Measurements from ENCODE around the gene EIF4A2.

Gene EIF4A2

GRCh38 chr3:186783058-186783730 lies at the start of gene EIF4A2:
TSS of gene EIF4A2 (plus strand) at chr3:186783577. CDS start at chr3:186783611, 34 bp downstream.
- peak within 1 kb of the TSS; percentile 90 for H3K4me3 ChIP-seq (ENCODE audit: low read depth, low read length)
- H3K27ac ChIP-seq (ENCODE audit: low read depth, low read length) = peak within 1 kb of the TSS; percentile 99
- peaks cover 45% of the 10 kb centered on the region for H3K36me3 ChIP-seq (ENCODE audit: control insufficient read depth, insufficient read depth, low read length)
- peak within 1 kb of the TSS; percentile 99 for H3K9ac ChIP-seq (ENCODE audit: low read depth, low read length)
- H3K27me3 ChIP-seq (ENCODE audit: control insufficient read depth, insufficient read depth, low read length) = no peaks in the 10 kb centered on the region
- peaks cover 16% of the 10 kb centered on the region; the same call in 1 of the 2 replicates for H3K4me1 ChIP-seq (ENCODE audit: control insufficient read depth, insufficient read depth, low read length)
- no peaks in the 10 kb centered on the region; the same call in 1 of the 2 replicates for H3K9me3 ChIP-seq (ENCODE audit: control insufficient read depth, insufficient read depth, low read length)

- Histone ChIP-seq H3K9me3 (ENCODE audit: control insufficient read depth, insufficient read depth, low read length) (no peaks in the 10 kb centered on the region), H3K9ac (ENCODE audit: low read depth, low read length) (no peak overlapping the region), H3K27me3 (ENCODE audit: control insufficient read depth, insufficient read depth, low read length) (no peaks in the 10 kb centered on the region), H3K4me3 (ENCODE audit: low read depth, low read length) (no peak overlapping the region), H3K36me3 (ENCODE audit: control insufficient read depth, insufficient read depth, low read length) (no peaks in the 10 kb centered on the region), H3K4me1 (ENCODE audit: control insufficient read depth, insufficient read depth, low read length) (peaks cover 13% of the 10 kb centered on the region), H3K27ac (ENCODE audit: low read depth, low read length) (no peak overlapping the region)
These were observed 40.6 kb upstream of the EIF4A2 start for GRCh38 chr3:186742618-186743380.

DNA sequence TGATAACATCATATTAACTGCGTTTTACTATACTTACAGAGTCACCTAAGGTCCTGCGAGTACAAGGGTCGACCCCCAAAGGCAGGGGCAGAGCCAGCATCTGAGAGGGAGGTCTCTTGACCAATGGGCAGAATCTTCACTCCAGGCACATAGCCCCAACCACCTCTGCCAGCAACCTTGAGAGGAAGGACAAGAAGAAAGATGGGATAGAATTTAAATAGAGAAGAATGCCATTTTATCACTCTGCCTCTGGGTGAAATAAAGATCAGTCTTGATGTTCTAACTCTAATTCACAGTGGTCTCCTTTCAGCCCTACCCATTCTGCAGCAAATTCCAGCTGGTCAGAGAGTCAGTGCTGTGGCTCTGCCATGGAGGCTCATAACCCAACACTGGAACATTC lies 39.7 kb upstream of the EIF4A2 start:
- Histone ChIP-seq H3K9me3 (ENCODE audit: control insufficient read depth, insufficient read depth, low read length) (no peaks in the 10 kb centered on the region), H3K36me3 (ENCODE audit: control insufficient read depth, insufficient read depth, low read length) (no peaks in the 10 kb centered on the region), H3K4me1 (ENCODE audit: control insufficient read depth, insufficient read depth, low read length) (peaks cover 13% of the 10 kb centered on the region), H3K27ac (ENCODE audit: low read depth, low read length) (no peak overlapping the region), H3K4me3 (ENCODE audit: low read depth, low read length) (no peak overlapping the region), H3K27me3 (ENCODE audit: control insufficient read depth, insufficient read depth, low read length) (no peaks in the 10 kb centered on the region), H3K9ac (ENCODE audit: low read depth, low read length) (no peak overlapping the region)

DNA sequence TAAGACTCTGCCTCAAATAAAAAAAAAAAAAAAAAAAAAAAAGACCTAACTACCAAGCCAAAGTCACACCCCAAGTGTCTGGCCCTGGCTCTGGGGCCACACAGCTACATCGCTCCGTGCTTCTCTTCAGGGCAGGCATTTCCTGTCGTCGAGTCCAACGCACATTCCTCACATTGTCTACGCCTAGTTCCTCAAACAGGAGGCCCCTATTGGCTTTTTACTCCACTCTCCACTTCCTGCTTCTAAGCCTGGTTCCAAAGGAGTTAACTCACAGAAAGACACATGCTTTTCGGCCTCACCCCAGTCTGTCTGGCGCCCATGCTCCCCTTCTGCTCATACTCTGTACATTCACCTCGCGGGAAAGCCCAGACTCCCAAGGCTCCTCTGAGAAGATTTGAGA lies 37.4 kb upstream of the EIF4A2 start:
- Histone ChIP-seq H3K4me3 (ENCODE audit: low read depth, low read length) (no peak overlapping the region), H3K9me3 (ENCODE audit: control insufficient read depth, insufficient read depth, low read length) (no peaks in the 10 kb centered on the region), H3K4me1 (ENCODE audit: control insufficient read depth, insufficient read depth, low read length) (no peaks in the 10 kb centered on the region; the same call in 1 of the 2 replicates), H3K36me3 (ENCODE audit: control insufficient read depth, insufficient read depth, low read length) (no peaks in the 10 kb centered on the region), H3K27me3 (ENCODE audit: control insufficient read depth, insufficient read depth, low read length) (no peaks in the 10 kb centered on the region), H3K27ac (ENCODE audit: low read depth, low read length) (peak overlapping the region; percentile 27), H3K9ac (ENCODE audit: low read depth, low read length) (no peak overlapping the region)

DNA sequence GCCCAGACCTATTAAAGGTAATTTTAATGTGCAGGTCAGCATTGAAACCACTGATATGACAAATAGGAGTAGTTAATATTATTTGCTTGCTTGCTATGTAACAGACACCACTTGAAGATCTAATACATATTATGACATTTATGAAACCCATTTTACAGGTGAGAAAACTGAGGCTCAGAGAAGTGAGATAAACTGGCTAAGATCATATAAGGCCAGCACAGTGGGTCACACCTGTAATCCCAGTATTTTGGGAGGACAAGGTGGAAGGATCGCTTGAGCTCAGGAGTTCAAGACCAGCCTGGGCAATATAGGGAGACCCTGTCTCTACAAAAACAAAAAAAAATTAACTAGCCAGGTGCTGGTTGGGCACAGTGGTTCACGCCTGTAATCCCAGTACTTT lies 33.1 kb upstream of the EIF4A2 start:
- Histone ChIP-seq H3K4me1 (ENCODE audit: control insufficient read depth, insufficient read depth, low read length) (peaks cover 3% of the 10 kb centered on the region; the same call in 1 of the 2 replicates), H3K27me3 (ENCODE audit: control insufficient read depth, insufficient read depth, low read length) (no peaks in the 10 kb centered on the region), H3K27ac (ENCODE audit: low read depth, low read length) (no peak overlapping the region), H3K4me3 (ENCODE audit: low read depth, low read length) (no peak overlapping the region), H3K9ac (ENCODE audit: low read depth, low read length) (no peak overlapping the region), H3K9me3 (ENCODE audit: control insufficient read depth, insufficient read depth, low read length) (no peaks in the 10 kb centered on the region), H3K36me3 (ENCODE audit: control insufficient read depth, insufficient read depth, low read length) (no peaks in the 10 kb centered on the region)

DNA sequence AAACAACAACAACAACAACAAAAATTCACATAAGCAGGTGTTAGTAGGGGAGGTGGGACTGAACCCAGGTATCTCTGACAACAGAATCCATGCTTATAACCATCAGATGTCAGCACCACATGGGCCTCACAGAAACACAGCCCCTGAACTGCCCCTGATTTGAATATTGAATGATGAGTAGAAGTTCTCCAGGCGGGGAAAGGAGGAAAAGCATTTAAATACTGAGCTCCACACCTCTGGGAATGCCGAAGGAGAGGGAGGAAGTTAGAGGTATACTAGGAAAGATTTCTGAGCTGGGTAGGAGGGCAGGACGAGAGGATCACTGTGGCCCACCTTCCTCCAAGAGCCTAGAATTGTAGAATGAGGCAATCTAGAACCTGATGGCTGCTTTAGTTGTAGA lies 31.9 kb upstream of the EIF4A2 start:
- Histone ChIP-seq H3K9me3 (ENCODE audit: control insufficient read depth, insufficient read depth, low read length) (no peaks in the 10 kb centered on the region), H3K27me3 (ENCODE audit: control insufficient read depth, insufficient read depth, low read length) (no peaks in the 10 kb centered on the region), H3K4me3 (ENCODE audit: low read depth, low read length) (no peak overlapping the region), H3K9ac (ENCODE audit: low read depth, low read length) (no peak overlapping the region), H3K27ac (ENCODE audit: low read depth, low read length) (no peak overlapping the region), H3K36me3 (ENCODE audit: control insufficient read depth, insufficient read depth, low read length) (no peaks in the 10 kb centered on the region), H3K4me1 (ENCODE audit: control insufficient read depth, insufficient read depth, low read length) (0 out of 2 replicates have a peak, but pooled peaks cover 3% of the 10 kb centered on the region)

DNA sequence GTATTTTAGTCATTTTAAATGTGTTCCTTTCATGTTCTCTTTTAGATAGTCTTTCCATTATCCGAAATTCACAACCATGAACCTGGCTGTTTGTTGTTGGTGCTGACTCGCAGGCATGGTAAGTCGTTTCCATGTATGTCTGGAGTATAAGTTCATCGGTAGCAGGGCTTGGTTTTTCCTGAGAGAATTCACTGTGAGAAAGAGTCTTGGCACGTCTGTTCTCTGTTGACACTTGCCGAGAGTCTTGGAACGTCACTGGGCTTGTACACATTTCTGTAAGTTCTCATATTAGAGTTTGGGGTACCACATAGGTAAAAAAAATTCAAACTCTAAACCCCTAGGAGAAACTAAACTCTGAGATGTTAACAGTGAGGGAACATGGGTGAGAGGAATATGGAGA lies 29.4 kb upstream of the EIF4A2 start:
- Histone ChIP-seq H3K4me3 (ENCODE audit: low read depth, low read length) (no peak overlapping the region), H3K9ac (ENCODE audit: low read depth, low read length) (no peak overlapping the region), H3K4me1 (ENCODE audit: control insufficient read depth, insufficient read depth, low read length) (0 out of 2 replicates have a peak, but pooled peaks cover 6% of the 10 kb centered on the region), H3K27me3 (ENCODE audit: control insufficient read depth, insufficient read depth, low read length) (no peaks in the 10 kb centered on the region), H3K36me3 (ENCODE audit: control insufficient read depth, insufficient read depth, low read length) (no peaks in the 10 kb centered on the region), H3K9me3 (ENCODE audit: control insufficient read depth, insufficient read depth, low read length) (no peaks in the 10 kb centered on the region), H3K27ac (ENCODE audit: low read depth, low read length) (no peak overlapping the region)

- H3K27ac ChIP-seq (ENCODE audit: low read depth, low read length) = no peak overlapping the region
- H3K4me3 ChIP-seq (ENCODE audit: low read depth, low read length) = no peak overlapping the region
- H3K4me1 ChIP-seq (ENCODE audit: control insufficient read depth, insufficient read depth, low read length) = 0 out of 2 replicates have a peak, but pooled peaks cover 6% of the 10 kb centered on the region
- no peaks in the 10 kb centered on the region for H3K36me3 ChIP-seq (ENCODE audit: control insufficient read depth, insufficient read depth, low read length)
- H3K27me3 ChIP-seq (ENCODE audit: control insufficient read depth, insufficient read depth, low read length) = no peaks in the 10 kb centered on the region
- H3K9me3 ChIP-seq (ENCODE audit: control insufficient read depth, insufficient read depth, low read length) = no peaks in the 10 kb centered on the region
- no peak overlapping the region for H3K9ac ChIP-seq (ENCODE audit: low read depth, low read length)
These were observed 28.5 kb upstream of the EIF4A2 start for GRCh38 chr3:186754871-186755270.

- Histone ChIP-seq H3K27ac (ENCODE audit: low read depth, low read length) (no peak overlapping the region), H3K9me3 (ENCODE audit: control insufficient read depth, insufficient read depth, low read length) (no peaks in the 10 kb centered on the region), H3K27me3 (ENCODE audit: control insufficient read depth, insufficient read depth, low read length) (no peaks in the 10 kb centered on the region), H3K4me1 (ENCODE audit: control insufficient read depth, insufficient read depth, low read length) (0 out of 2 replicates have a peak, but pooled peaks cover 4% of the 10 kb centered on the region), H3K4me3 (ENCODE audit: low read depth, low read length) (no peak overlapping the region), H3K9ac (ENCODE audit: low read depth, low read length) (no peak overlapping the region), H3K36me3 (ENCODE audit: control insufficient read depth, insufficient read depth, low read length) (no peaks in the 10 kb centered on the region)
These were observed 26.2 kb upstream of the EIF4A2 start for GRCh38 chr3:186757214-186757613.

GRCh38 chr3:186757686-186758220 lies 25.6 kb upstream of the EIF4A2 start:
- H3K27me3 ChIP-seq (ENCODE audit: control insufficient read depth, insufficient read depth, low read length) = no peaks in the 10 kb centered on the region
- H3K4me1 ChIP-seq (ENCODE audit: control insufficient read depth, insufficient read depth, low read length) = 0 out of 2 replicates have a peak, but pooled peaks cover 4% of the 10 kb centered on the region
- no peaks in the 10 kb centered on the region for H3K36me3 ChIP-seq (ENCODE audit: control insufficient read depth, insufficient read depth, low read length)
- no peak overlapping the region for H3K27ac ChIP-seq (ENCODE audit: low read depth, low read length)
- no peaks in the 10 kb centered on the region for H3K9me3 ChIP-seq (ENCODE audit: control insufficient read depth, insufficient read depth, low read length)
- H3K4me3 ChIP-seq (ENCODE audit: low read depth, low read length) = no peak overlapping the region
- no peak overlapping the region for H3K9ac ChIP-seq (ENCODE audit: low read depth, low read length)

Data from HUES48 (cell line).